Esophagus (tissue), 2 donors: ENCODE measurements around the gene TPCN1. TPM values are rescaled to one million over a fixed set of nuclear protein-coding genes. Genes with fewer than 3 reads are reported as not detected.

ENCODE experiments used
- H3K27ac ChIP-seq, 2 donors: one replicate each; pipeline ENCODE4 v1.5.1; 2013; ENCODE audit warnings: low read depth in 2 of 2, mild to moderate bottlenecking in 2 of 2, inconsistent platforms in 1 of 2, low read length in 1 of 2, moderate library complexity in 1 of 2
- H3K27me3 ChIP-seq, 2 donors: one replicate each; pipeline ENCODE4 v1.6.1; 2013; ENCODE audit warnings: low read length in 2 of 2, control low read depth in 1 of 2, mild to moderate bottlenecking in 1 of 2; ENCODE audit not compliant: insufficient read depth in 2 of 2, control insufficient read depth in 1 of 2
- H3K36me3 ChIP-seq, 2 donors: one replicate each; pipeline ENCODE4 v1.6.1; 2013; ENCODE audit warnings: low read length in 1 of 2; ENCODE audit not compliant: control insufficient read depth in 2 of 2, insufficient read depth in 2 of 2
- H3K4me1 ChIP-seq, 2 donors: one replicate each; pipeline ENCODE4 v1.6.1; 2013; ENCODE audit warnings: low read length in 1 of 2; ENCODE audit not compliant: control insufficient read depth in 2 of 2, insufficient read depth in 2 of 2
- H3K4me3 ChIP-seq, 2 donors: one replicate each; pipeline ENCODE4 v1.5.1; 2013; ENCODE audit warnings: low read length in 2 of 2, mild to moderate bottlenecking in 2 of 2, low read depth in 1 of 2, moderate library complexity in 1 of 2
- H3K9me3 ChIP-seq, 2 donors: one replicate each; pipeline ENCODE4 v1.6.1; 2013; ENCODE audit warnings: mild to moderate bottlenecking in 2 of 2, low read depth in 1 of 2, low read length in 1 of 2, moderate library complexity in 1 of 2; ENCODE audit not compliant: control insufficient read depth in 2 of 2, insufficient read depth in 1 of 2
- WGBS, 2 donors: extraction: QIAGEN DNeasy Blood & Tissue Kit; methylation state at CpG; one replicate each; pipeline ENCODE4 v1.1.7; 2013; 5-methylcytosine and 5-hydroxymethylcytosine counted together
- polyA plus RNA-seq, 2 donors: library from polyadenylated mRNA; stranded (reverse); fragments of 200-250 nt; gene quantifications; one replicate each; pipeline ENCODE4 v1.2.3, GENCODE V29; 2013
- donor health status: healthy with polysubstance abuse.
- donor health status: Bipolar disorder and iron deficiency.

TPCN1 gene
- polyA plus RNA-seq, 2 donors, result 30.9 to 57.6 TPM

DNA sequence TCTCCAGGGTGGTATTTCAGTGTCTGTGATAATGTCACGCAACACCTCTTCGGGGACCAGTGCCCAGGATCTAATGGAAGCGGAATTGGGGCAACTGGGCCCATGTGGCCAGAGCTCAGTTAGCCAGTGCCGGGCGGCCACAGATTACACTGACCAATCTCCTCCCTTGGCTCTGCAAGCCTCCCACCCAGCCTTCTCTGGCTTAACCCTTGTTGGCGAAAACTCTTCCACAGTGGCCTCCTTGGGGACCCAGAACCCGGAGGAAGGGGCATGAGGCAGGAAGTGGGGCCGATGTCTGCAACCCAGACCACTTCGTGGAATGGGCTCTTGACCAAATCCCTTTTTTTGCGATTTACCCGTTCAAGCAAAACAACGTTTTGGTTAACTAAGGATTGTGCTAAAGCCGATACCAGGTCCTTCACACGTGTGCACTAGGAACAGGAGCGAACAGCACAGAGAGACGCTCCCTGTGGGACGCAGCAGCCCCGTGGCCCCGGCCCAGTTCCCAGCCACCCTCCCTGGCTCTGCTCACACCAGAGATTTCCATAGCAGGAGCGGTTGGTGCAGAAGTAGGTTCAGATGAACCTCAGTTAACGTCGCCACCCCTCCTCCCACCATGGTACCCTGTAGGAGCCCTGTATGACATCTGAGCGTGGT is 75.4 kb downstream of the TPCN1 start:
- 89 to 91% methylated on average over 23 of the region's 23 CpGs for WGBS, 2 donors
- no peaks in the 10 kb centered on the region for H3K27me3 ChIP-seq
- H3K9me3 ChIP-seq, result no peaks in the 10 kb centered on the region
- no peak overlapping the region for H3K4me3 ChIP-seq
- H3K27ac ChIP-seq, result no peak overlapping the region
- peaks cover 5 to 14% of the 10 kb centered on the region in 2 donors for H3K4me1 ChIP-seq
- peaks cover 15 to 39% of the 10 kb centered on the region in 2 donors for H3K36me3 ChIP-seq

DNA sequence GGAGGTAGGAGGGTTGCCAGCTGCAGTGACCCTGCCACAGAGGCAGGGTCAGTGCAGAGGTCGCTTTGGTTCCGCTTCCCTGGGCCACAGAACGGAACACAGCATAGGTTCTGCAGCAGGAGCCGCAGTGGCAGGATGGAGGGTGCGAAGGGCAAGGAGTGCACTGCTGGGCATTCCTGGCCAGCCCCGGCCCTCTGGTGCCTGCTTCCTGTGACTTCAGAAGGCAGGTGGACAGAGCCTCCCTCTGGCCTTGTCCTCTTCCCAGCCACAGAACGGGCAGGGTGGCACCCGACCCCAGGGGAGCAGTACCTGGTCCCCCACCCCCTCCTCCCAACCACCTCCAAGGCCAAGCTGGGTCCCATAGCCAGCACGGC is 75.9 kb downstream of the TPCN1 start:
- peaks cover 5 to 14% of the 10 kb centered on the region in 2 donors for H3K4me1 ChIP-seq
- no peak overlapping the region for H3K4me3 ChIP-seq
- no peaks in the 10 kb centered on the region for H3K9me3 ChIP-seq
- WGBS, 2 donors, result 78 to 87% methylated on average over 9 of the region's 9 CpGs
- H3K36me3 ChIP-seq, result peaks cover 18 to 37% of the 10 kb centered on the region in 2 donors
- no peak overlapping the region for H3K27ac ChIP-seq
- no peaks in the 10 kb centered on the region for H3K27me3 ChIP-seq

DNA sequence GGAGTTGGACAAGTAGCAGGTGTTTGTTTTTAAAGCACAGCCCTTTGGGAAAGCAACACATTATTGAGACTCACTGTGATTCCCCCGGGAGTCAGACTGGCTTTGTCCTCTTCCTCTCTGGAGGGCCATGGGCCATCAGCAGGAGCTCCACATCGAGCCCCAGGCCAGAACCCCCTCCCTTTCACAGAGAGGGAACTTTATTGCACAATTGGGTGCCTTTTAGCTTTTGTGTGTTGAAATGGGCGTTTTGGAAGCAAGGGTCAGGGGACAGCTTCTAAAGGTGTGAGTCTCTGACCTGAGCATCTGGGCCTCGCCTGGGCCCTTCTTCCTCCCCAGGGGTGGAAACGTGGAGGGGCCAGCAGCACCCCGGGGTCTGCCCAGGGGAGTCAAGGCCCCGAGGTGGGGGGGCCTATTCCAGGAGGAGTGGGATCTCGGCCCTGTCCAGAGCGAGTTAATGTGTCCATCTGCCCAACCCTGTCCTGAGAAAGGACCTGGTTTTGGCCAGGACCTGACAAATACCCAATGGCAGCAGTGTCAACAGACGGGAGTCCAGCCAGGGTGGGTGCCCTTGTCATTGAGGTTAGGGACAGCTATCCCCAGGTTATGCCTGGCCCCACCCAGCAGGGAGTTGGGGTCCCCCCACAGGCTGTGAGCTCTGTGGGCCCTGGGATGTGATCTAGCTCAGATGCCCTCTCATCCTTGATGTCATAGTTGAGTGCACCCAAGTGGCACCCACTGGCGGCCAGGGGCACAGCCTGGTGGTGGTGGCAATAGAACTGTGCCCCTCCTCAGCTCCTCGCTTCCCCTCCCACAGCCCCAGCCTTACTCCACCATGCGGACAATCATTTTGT is 76.6 kb downstream of the TPCN1 start:
- Histone ChIP-seq H3K9me3 (no peaks in the 10 kb centered on the region), H3K4me1 (peaks cover 5 to 14% of the 10 kb centered on the region in 2 donors), H3K36me3 (peaks cover 16 to 31% of the 10 kb centered on the region in 2 donors), H3K4me3 (no peak overlapping the region), H3K27me3 (no peaks in the 10 kb centered on the region), H3K27ac (no peak overlapping the region)
- 84 to 87% methylated on average over 13 of the region's 13 CpGs for WGBS, 2 donors

DNA sequence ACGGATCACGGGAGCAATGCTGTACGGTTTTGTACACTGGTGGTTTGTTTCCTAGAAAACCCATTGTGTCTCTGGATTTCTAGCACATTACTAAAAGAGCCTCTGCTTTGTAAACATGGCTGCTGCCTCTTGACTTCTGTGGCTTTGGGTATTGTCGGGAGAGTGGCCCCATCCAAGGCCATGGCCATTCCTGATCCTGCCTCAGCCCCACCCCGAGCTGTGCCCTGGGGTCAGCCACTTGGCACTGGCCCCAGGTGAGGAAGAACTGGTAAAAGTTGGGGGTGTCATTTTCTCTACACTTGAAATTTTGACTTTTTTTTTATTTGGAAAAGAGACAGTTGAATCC is 77.2 kb downstream of the TPCN1 start:
- Histone ChIP-seq H3K27ac (no peak overlapping the region), H3K36me3 (peaks cover 12 to 25% of the 10 kb centered on the region in 2 donors), H3K4me1 (peaks cover 5 to 14% of the 10 kb centered on the region in 2 donors), H3K27me3 (no peaks in the 10 kb centered on the region), H3K4me3 (no peak overlapping the region), H3K9me3 (no peaks in the 10 kb centered on the region)
- WGBS, 2 donors, result 84% methylated on average over 5 of the region's 5 CpGs

DNA sequence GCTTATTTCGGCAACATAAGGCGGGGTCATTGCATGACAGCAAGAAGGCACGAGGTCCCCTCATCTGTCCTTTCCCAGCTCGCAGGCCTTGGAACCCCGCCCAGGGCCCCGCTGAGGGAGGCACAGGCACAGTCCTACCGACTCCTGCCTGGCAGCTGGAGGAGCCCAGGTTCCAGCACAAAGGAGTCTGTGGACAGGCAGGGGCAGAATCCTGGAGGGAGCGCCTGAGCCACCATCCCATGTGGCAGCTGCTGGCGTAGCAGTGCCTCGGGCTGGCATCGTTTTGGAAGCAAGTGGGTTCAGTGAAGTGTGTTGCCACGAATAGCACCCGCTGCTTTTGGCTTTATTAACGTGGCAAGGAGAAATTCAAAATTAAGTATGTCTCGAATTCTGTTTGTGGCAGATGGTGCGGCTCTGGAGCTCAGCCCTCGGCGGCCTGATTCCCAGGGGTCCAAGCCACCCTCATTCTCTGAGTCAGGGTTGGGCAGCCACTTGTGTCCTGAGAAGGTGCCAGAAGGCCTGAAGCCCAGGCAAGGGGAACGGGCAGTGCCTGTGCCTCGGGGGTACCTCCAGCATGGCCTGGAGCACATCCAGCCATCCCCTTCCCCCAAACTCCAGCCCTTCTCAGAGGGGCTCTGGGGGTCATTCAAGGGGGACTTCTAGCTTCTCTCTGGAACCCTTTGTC is 77.7 kb downstream of the TPCN1 start:
- no peak overlapping the region for H3K4me3 ChIP-seq
- H3K27ac ChIP-seq, result peak overlapping the region; percentile 35 to 79
- H3K9me3 ChIP-seq, result no peaks in the 10 kb centered on the region
- no peaks in the 10 kb centered on the region for H3K27me3 ChIP-seq
- peaks cover 9 to 23% of the 10 kb centered on the region in 2 donors for H3K36me3 ChIP-seq
- WGBS, 2 donors, result 51 to 60% methylated on average over 20 of the region's 20 CpGs
- peaks cover 5 to 14% of the 10 kb centered on the region in 2 donors for H3K4me1 ChIP-seq

DNA sequence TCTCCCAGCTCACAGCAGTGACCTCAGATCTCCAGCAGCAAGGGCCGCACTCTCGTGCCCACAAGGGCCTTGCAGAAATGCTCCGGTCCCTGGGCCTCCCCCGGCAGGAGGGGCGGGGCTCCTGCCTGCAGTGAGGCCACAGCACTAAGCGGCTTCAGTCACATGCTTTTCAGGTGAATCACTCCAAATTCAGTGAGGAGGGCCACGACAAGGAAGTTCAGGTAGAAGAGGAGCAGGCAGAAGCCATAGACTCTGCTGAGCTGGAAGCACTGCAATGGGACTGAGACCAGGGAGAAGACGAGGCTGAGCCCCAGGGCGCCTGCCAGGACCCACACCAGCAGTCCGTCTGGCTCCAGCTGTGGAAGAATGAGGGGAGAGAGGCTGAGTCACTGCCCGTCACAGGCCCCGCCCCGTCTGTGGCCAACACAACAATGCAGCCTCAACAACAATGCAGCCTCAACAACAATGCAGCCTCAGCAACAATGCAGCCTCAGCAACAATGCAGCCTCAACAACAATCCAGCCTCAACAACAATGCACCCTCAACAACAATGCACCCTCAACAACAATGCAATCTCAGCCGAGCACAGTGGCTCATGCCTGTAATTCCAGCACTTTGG is 78.5 kb downstream of the TPCN1 start:
- Histone ChIP-seq H3K27me3 (no peaks in the 10 kb centered on the region), H3K4me3 (no peak overlapping the region), H3K27ac (peak overlapping the region; percentile 54 to 79), H3K36me3 (peaks cover 9 to 26% of the 10 kb centered on the region in 2 donors), H3K4me1 (peaks cover 5 to 14% of the 10 kb centered on the region in 2 donors), H3K9me3 (no peaks in the 10 kb centered on the region)
- WGBS, 2 donors, result 37 to 49% methylated on average over 14 of the region's 14 CpGs

DNA sequence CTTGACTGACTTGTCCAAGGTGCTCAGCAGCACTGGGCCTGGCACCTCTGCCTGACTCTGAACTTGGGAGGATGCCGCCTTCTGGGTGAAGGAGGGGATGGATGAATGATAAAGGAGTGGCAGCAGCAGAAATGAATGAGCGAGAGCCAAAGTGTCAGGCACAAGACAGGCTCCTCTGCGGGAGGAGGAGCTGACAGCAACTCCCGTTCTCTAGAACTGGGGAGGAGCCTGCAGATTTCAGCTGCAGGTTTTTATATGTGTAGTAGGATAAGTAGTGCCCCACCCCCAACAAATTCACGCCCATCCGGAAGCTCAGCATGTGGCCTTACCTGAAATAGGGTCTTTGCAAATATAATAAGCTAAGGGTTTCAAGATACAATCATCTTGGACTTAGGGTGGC is 80.5 kb downstream of the TPCN1 start:
- H3K36me3 ChIP-seq, result peaks cover 15 to 18% of the 10 kb centered on the region in 2 donors
- H3K27me3 ChIP-seq, result no peaks in the 10 kb centered on the region
- WGBS, 2 donors, result 87 to 89% methylated on average over 6 of the region's 6 CpGs
- no peak overlapping the region for H3K4me3 ChIP-seq
- no peaks in the 10 kb centered on the region for H3K9me3 ChIP-seq
- peaks cover 5 to 14% of the 10 kb centered on the region in 2 donors for H3K4me1 ChIP-seq
- no peak overlapping the region for H3K27ac ChIP-seq

DNA sequence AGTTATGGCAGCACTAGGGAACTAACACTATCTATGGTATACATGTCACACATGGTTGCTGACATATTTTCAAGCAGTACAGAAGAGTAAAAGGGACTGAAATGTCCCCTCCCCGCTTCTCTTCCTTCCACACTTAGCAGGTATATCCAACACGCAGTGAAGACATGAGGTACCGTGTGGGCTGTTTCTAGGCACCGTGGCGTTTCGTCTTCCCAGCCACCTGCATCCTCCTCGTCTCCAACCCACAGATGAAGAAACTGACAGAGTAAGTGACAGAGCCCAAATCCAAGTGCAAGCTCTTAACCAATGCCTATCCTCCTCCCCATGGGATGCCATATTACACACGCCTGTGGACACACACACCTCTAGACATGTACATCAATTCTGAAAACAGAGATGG is 81.2 kb downstream of the TPCN1 start:
- Histone ChIP-seq H3K27me3 (no peaks in the 10 kb centered on the region), H3K4me3 (no peak overlapping the region), H3K9me3 (no peaks in the 10 kb centered on the region), H3K27ac (no peak overlapping the region), H3K4me1 (peaks cover 5 to 14% of the 10 kb centered on the region in 2 donors), H3K36me3 (peaks cover 16 to 19% of the 10 kb centered on the region in 2 donors)
- WGBS, 2 donors, result 89 to 90% methylated on average over 8 of the region's 8 CpGs

DNA sequence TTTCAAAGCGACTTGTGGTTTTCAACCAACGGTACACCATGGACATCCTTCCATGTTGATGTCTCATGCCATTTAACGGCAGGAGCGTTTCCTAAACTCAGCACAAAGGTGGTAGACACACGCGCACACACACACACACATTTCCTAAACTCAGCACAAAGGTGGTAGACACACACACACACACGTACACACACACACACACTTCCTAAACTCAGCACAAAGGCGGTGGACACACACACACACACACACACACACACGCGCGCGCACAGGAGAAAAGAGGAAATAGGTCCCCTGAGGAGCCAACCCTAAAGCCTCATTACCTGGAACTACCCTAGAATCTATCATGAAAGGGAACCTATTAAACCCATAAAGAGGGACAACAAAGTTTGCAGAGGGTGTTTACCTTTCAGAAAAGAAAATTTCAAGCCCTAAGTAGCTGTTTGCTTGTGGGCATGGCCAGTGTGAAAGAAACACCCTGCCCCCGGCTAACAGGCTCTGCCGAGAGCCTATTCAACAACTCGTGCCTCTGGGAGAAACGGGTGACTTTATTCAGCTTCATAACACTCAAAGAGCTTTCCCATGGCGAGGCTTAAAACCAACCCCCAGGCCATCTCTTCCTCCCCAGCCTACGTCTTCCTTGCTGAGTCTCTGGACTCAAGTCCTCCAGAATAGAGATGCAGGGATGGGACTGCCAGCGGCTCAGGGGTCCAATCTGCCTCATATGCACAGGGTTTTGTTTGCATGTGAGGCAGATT is 81.8 kb downstream of the TPCN1 start:
- no peaks in the 10 kb centered on the region for H3K27me3 ChIP-seq
- no peak overlapping the region for H3K4me3 ChIP-seq
- peaks cover 17 to 24% of the 10 kb centered on the region in 2 donors for H3K36me3 ChIP-seq
- H3K4me1 ChIP-seq, result peaks cover 5 to 14% of the 10 kb centered on the region in 2 donors
- H3K27ac ChIP-seq, result no peak overlapping the region
- 76 to 78% methylated on average over 19 of the region's 19 CpGs for WGBS, 2 donors
- H3K9me3 ChIP-seq, result no peaks in the 10 kb centered on the region
